Measurements from ENCODE around the gene CELSR3. TPM values are rescaled to one million over a fixed set of nuclear protein-coding genes. Genes with fewer than 3 reads are reported as not detected.

CELSR3 gene
- total RNA-seq, 1 donor from 2014 or later = 0.64 TPM

DNA sequence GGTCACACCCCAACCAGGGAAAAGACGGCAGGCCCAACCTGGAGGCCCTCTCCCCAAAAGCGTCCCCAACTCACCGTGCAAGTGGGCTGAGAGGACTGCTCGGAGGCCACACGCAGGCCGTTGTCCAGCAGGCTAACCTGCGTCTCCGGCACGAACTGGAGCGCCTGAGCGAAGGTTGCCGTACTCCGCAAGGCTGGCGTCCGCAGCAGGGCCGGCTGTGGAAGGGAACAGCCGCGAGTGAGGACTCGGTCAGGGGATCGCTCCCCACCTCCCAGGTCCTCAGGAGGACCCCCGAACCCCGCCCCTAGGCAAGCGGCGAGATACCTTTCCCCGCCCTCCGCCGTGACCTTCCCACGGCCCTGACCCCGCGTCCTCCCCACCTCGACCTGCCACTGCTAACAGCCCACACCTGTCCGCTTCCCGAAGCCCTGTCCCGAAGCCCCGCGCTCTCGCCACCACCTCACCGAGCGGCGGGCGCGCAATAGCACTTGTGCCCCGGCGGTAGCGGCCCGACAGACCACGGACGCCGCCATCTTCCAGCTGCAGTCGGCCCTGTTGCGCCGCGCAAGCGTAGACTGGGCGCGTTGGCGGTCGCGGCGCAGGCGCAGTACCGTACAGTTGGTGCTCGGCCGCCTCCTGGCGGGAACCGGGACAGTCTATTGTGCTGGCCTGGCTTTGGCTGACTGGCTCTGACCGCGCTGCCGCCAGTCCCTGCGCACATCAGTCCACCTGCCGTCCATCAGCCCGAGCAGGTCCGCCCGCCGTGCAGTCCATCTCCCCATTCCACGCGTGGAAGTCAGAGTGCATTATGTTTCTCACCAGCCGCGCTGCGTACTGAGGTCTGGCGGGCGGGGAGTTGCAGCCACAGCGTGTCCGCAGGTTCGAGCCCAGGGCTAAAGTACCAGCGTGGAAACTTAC lies 53.3 kb downstream of the CELSR3 start, which contains the start of gene UQCRC1:
Gene UQCRC1 (minus strand): TSS at position 559 of the 918 bp plus-strand sequence. CDS start 26 bp downstream, at position 533.
- peak; percentile 97 for DNase-seq (ENCODE audit: low spot score)

DNA sequence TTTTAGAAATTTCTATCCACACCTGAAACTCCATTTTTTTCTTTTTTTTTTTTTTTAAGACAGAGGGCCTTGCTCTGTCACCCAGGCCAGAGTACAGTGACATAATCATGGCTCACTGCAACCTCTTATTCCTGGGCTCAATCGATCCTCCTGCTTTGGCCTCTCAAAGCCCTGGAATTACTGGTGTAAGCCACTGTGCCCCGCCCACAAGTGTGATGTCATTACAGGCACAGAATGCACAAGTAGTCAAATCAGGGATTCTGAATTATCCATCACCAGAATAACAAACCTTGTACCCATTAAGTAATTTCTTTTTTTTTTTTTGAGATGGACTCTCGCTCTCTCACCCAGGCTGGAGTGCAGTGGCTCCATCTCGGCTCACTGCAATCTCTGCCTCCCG lies 55.2 kb downstream of the CELSR3 start:
- DNase-seq (ENCODE audit: low spot score) = no peak

GRCh38 chr3:48601622-48601994 lies 61.1 kb downstream of the CELSR3 start:
- DNase-seq (ENCODE audit: low spot score) = no peak

DNA sequence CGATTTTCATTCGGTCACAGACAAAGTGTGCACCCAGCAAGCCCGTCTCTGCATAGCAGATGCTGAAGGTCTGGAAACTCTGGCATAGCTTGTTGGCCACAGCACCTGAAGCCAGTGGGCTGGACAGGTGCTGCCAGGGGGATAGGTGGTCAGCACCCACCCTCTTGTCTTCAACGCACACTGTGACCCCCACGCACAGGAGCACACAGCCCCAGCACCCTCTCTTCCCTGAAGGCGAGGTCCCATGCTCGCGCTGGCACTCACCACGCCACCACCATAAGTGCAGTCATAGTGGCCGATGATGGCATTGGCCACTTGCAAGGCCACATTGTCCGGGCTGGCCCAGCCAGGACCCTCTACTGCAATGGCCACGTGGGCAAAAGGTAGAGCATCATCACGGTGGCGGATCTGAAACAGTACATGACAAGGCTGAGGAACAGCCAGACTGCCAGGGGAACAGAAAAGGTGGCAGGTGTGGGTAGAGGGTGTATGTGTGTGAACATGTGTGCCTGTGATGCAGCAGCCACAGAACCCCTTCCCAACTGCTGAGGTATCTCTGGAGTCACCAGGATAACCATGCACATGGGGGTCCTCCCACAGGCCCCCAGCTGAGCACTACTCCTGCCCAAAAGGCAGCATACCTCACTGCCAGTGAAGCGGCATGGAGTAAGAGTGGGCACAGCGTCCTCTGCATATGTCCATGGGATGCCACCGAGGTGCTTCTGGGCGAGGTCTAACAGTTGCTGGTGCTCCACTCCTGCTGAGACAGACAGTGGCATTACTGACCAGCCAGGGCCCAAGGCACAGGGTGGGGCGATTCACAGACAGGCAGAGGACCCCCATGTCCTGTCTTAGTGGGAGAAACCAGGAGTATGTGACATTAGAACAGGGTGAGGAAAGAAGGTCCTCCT lies 61.7 kb downstream of the CELSR3 start:
- DNase-seq (ENCODE audit: low spot score) = no peak

GRCh38 chr3:48599509-48600285 lies 63.0 kb downstream of the CELSR3 start:
- no peak for DNase-seq (ENCODE audit: low spot score)

DNA sequence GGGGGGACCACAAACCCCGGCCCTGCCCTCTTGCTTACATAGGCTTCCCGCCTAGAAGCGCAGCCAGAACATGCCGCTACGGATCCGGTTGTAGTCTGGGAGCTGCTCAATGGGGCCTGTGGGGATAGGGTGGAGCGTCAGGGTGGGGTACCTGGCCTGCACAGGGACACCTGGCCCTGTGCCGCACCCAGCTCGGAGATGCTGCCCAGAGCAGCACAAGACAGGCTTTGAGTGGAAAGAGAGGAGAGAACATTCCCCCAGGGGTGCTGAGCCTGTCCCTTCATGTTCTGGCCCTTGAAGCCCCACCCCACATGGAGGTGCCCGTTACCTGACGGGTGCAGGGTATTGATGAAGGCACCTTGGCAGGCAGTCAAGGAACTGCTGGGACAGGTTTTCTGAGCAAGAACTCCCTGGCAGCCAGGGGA lies 63.6 kb downstream of the CELSR3 start:
- no peak for DNase-seq (ENCODE audit: low spot score)

DNA sequence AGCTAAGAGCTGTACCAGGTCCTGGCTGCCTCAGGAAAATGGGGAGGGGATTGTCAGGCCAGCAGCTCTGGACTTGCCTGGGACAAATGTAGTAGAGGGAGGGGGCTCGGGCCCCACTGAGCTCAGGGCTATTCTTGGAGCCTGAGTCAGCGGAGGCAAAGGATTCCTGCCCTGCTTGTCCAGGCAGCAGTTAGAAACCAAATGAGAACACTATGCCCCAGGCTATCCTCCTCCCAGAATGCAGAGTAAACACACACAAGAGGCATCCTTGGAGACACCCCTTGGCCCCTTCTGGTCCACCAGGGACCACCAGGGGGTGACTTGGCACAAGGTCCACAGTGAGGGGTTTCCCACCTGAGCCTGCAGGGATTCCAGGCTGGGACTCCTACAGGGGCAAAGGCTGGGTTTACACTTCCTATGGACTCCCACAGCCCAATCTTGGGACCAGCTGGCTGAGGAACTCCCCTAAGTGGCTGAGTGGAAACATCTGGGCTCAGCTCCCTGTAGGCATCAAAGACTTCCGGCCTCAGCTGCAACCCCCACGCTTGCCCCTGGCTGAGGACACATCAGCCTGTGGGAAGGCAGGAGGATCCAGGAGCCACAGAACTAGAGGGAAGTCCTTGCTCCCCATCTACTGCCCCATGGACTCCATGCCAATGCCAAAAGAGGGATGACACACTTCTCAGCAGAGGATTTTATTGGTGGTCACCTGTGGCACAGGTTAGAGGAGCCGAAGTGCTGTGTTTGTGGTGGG lies 64.2 kb downstream of the CELSR3 start:
- no peak for DNase-seq (ENCODE audit: low spot score)

- no peak for DNase-seq (ENCODE audit: low spot score)
Measured at GRCh38 chr3:48597408-48597800, 65.3 kb downstream of the CELSR3 start.

- no peak for DNase-seq (ENCODE audit: low spot score)
Measured at GRCh38 chr3:48596676-48597407, 65.8 kb downstream of the CELSR3 start.

DNA sequence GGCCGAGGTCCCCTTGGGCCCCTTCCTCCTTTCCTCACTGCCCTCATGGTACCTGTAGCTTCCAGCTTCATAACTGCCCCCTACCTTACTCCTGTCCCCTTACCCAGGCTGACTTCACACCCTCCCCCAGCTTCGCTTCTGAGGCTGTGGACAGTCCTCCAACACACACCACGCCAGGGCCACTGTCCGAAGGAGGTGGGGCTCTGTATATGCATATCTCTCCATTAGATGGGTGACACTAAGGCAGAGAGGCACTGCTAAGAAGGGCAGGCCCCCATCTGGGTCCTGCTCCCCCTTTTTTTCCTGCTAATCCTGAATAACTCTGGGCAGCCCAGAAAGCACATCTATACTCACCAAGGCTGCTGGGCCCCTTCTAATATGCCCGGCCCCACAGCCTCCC lies 66.5 kb downstream of the CELSR3 start:
- no peak for DNase-seq (ENCODE audit: low spot score)

GRCh38 chr3:48595526-48596121 lies 67.1 kb downstream of the CELSR3 start:
- DNase-seq (ENCODE audit: low spot score) = no peak

DNA sequence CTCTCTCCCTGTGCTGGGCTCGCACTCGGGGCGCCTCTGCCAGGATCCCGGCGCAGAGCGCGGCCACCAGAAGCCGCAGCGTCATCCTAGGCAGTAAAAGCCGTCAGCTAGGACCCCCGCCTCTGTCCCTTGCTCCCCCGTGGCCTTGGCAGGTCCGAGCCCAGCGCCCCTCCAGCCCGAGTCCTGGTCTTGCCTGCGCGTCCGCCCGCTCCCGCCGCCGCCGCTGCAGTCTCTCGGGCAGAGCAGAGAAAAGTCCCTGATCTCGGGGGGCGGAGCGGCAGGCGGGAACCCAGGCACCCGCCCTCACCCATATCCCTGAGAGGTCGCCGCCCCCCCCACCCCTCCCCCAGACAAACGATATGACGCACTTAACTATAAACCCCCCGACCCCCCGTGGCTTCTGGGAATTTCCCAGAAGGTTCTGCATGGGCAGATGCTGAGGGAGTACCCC lies 67.6 kb downstream of the CELSR3 start, which contains the start of gene COL7A1:
Gene COL7A1 (minus strand): TSS at position 255 of the 451 bp plus-strand sequence. CDS start 170 bp downstream, at position 85.
- no peak for DNase-seq (ENCODE audit: low spot score)

DNA sequence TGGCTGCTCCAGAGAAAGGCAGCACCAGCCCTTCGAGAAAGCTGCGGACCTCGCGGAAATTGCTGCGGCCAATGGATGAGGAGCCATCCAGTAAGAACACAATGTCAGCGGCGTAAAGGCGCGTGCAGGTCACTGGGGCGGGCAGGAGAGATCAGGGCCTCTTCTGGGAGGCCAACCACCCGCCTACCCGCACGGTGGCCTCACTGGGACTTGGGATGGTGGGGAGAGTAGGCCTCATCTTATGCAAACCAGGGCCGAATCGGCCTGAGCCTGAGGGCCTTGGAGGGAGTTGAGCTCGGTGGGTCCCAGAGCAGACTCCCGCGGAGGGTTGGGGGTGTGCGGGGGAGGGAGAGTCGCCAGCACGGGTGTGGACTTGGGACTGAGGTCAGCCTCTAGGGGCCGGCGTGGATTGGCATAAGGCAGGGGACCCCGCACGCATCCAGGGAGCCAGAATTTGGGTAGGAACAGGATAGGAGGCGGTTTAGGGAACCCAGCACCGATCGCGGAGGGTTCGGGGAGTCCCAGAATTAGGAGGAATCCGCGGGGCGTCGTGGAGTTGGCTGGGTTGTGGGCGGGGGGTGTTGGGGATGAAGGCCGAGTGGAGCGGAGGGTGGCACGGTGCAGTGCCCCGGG lies 68.2 kb downstream of the CELSR3 start:
- DNase-seq (ENCODE audit: low spot score) = no peak

DNA sequence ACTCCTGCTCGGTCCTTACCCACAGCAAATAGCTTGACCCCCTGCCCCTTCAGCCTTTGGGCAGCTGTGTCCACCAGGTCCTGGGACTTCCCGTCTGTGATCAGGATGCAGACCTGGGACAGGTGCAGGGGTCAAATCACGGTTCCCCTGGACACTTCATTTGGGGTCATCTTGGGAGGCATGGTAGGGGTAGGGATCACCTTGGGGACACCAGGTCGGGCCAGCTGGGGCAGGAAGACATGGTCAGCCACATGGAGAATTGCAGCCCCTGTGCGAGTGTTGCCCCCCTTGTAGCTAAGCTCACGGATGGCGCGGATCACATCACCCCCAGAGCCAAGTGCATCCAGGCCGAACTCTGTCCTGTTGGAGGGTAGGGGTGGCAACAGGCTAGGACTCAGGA lies 69.3 kb downstream of the CELSR3 start:
- DNase-seq (ENCODE audit: low spot score) = no peak

- no peak for DNase-seq (ENCODE audit: low spot score)
Measured at GRCh38 chr3:48592519-48593087, 70.1 kb downstream of the CELSR3 start.

GRCh38 chr3:48591886-48592518 lies 70.7 kb downstream of the CELSR3 start:
- DNase-seq (ENCODE audit: low spot score) = no peak

DNA sequence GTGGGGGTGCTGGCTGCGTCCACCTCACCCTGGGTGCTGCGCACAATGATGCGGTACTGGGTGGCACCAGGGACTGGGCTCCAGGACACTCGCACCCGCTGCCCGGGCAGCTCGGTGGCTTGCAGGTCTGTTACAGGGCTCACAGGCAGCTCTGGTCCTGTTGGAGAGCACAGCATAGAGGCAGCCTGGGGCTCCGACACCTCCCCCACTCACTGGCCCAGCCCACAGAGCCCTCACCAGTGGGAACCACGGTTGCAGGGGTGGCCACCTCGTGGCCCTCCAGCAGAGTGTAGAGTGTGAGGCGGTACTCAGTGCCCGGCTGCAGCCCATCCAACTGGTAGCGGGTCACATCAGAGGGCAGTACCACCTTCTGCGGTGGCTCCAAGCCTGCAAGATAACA lies 71.2 kb downstream of the CELSR3 start:
- DNase-seq (ENCODE audit: low spot score) = no peak

- DNase-seq (ENCODE audit: low spot score) = no peak
Measured at GRCh38 chr3:48588230-48588629, 74.5 kb downstream of the CELSR3 start.
